Gastroesophageal sphincter (tissue), 3 donors: ENCODE data around the gene TCF4.

Experiments
- CTCF ChIP-seq, 4 experiments: fragments of 200-600 bp in 2 of 4; fragments of 450-650 bp in 2 of 4; sonication (generic) in 1 of 4; IDR thresholded peaks; one replicate each; pipeline ENCODE4 v1.5.1; 2017 to 2019; ENCODE audit warnings: antibody characterized with exemption in 4 of 4, mild to moderate bottlenecking in 2 of 4, moderate library complexity in 2 of 4
- EP300 ChIP-seq: sonication (generic); formaldehyde crosslinking; IDR thresholded peaks from one replicate; pipeline ENCODE4 v1.6.1; 2017; ENCODE audit warnings: antibody characterized with exemption, mild to moderate bottlenecking
- POLR2A ChIP-seq, 2 donors: fragments of 450-650 bp; IDR thresholded peaks; one replicate each; pipeline ENCODE4 v1.6.1; 2017; ENCODE audit warnings: antibody characterized with exemption in 2 of 2, mild to moderate bottlenecking in 2 of 2, moderate library complexity in 1 of 2
- POLR2AphosphoS5 ChIP-seq: sonication (generic); formaldehyde crosslinking; IDR thresholded peaks from one replicate; pipeline ENCODE4 v1.6.1; 2017; ENCODE audit warnings: antibody characterized with exemption

- TF ChIP-seq CTCF (IDR thresholded peaks at IDR 0.05) (no peak), EP300 (no peak), POLR2A (IDR thresholded peaks at IDR 0.05) (no peak), POLR2AphosphoS5 (no peak)
Observed at GRCh38 chr18:55317864-55318263, 270.1 kb downstream of the TCF4 start.
